GM19438 (cell line): Measurements from ENCODE around the gene CYP4F11.
"Not testable (repeated sequence)": the region's sequence is repeated elsewhere in the genome, so short reads cannot be mapped to it uniquely, and the experiment has no call there.

Experiments used
- ATAC-seq: cut with Tn5 transposase; IDR thresholded peaks from one replicate; pipeline ENCODE4 v1.9.1; 2021; ENCODE audit warnings: low read depth; ENCODE audit not compliant: unreplicated experiment

The CYP4F11 gene

GRCh38 chr19:15934332-15935078 lies at the start of gene CYP4F11:
CYP4F11 (minus strand) TSS chr19:15934529; CDS start chr19:15934408, 121 bp downstream.
- ATAC-seq: no peak

GRCh38 chr19:15979293-15979692 lies 45.0 kb upstream of the CYP4F11 start:
- no peak for ATAC-seq

GRCh38 chr19:15977690-15978089 lies 43.4 kb upstream of the CYP4F11 start:
- ATAC-seq: no peak

- no peak for ATAC-seq
These were observed 42.7 kb upstream of the CYP4F11 start for GRCh38 chr19:15976836-15977689.

- ATAC-seq: no peak
These were observed 40.5 kb upstream of the CYP4F11 start for GRCh38 chr19:15974856-15975255.

GRCh38 chr19:15972043-15972442 lies 37.7 kb upstream of the CYP4F11 start:
- ATAC-seq: not testable (repeated sequence)

GRCh38 chr19:15971224-15971780 lies 37.0 kb upstream of the CYP4F11 start:
- ATAC-seq: no peak

GRCh38 chr19:15964231-15964630 lies 29.9 kb upstream of the CYP4F11 start:
- no peak for ATAC-seq

- ATAC-seq: no peak
These were observed 28.0 kb upstream of the CYP4F11 start for GRCh38 chr19:15962319-15962718.

GRCh38 chr19:15954820-15955219 lies 20.5 kb upstream of the CYP4F11 start:
- no peak for ATAC-seq

- no peak for ATAC-seq
These were observed 14.1 kb upstream of the CYP4F11 start, which contains the start of gene OR10H4 for GRCh38 chr19:15948223-15949058. OR10H4 (plus strand) TSS chr19:15949008; CDS start chr19:15949008, 0 bp downstream.

- ATAC-seq: no peak
These were observed 11.0 kb upstream of the CYP4F11 start for GRCh38 chr19:15945301-15945700.

GRCh38 chr19:15944401-15944800 lies 10.1 kb upstream of the CYP4F11 start:
- no peak for ATAC-seq

GRCh38 chr19:15937771-15938170 lies 3.4 kb upstream of the CYP4F11 start:
- ATAC-seq: no peak

GRCh38 chr19:15936950-15937349 lies 2.6 kb upstream of the CYP4F11 start:
- no peak for ATAC-seq

- no peak for ATAC-seq
These were observed 1.8 kb upstream of the CYP4F11 start for GRCh38 chr19:15936173-15936572.

- no peak for ATAC-seq
These were observed 906 bp upstream of the CYP4F11 start for GRCh38 chr19:15935167-15935702.

GRCh38 chr19:15933761-15934331 lies 483 bp downstream of the CYP4F11 start:
- not testable (repeated sequence) for ATAC-seq

GRCh38 chr19:15928321-15928720 lies 6.0 kb downstream of the CYP4F11 start:
- ATAC-seq: no peak

GRCh38 chr19:15926484-15926883 lies 7.8 kb downstream of the CYP4F11 start:
- ATAC-seq: no peak
